B cell (primary cell): ENCODE data around the gene FBXO5. TPM values are rescaled to one million over a fixed set of nuclear protein-coding genes. Genes with fewer than 3 reads are reported as not detected.

Experiments
- ATAC-seq: fragments of 200-7000 bp; cut with Tn5 transposase; one replicate; pipeline ENCODE4 v1.10.0; 2021; ENCODE audit warnings: low read depth, mild to moderate bottlenecking, moderate number of reproducible peaks, moderate library complexity
- CTCF ChIA-PET: fragments of 350-600 bp; sonication (Branson Sonifier 250); formaldehyde crosslinking; loops from one replicate; lab custom pipeline; 2021; ENCODE audit warnings: antibody characterized with exemption, inconsistent platforms; lab: Charles Lee
- POLR2A ChIA-PET: fragments of 350-600 bp; sonication (Branson Sonifier 250); formaldehyde crosslinking; loops from one replicate; lab custom pipeline; 2021; ENCODE audit warnings: antibody characterized with exemption; lab: Charles Lee
- DNase-seq: peaks from one replicate; pipeline ENCODE4 v3.0.0; 2013
- H2AFZ ChIP-seq: 2 replicates; pipeline ENCODE4 v1.6.1; 2012; ENCODE audit warnings: mild to moderate bottlenecking, low read depth, low read length; ENCODE audit not compliant: insufficient read depth, poor library complexity, severe bottlenecking
- H3K27ac ChIP-seq, 2 donors: 1 replicate in 1 of 2; 2 replicates in 1 of 2; pipeline ENCODE4 v1.5.1; 2012 to 2013; ENCODE audit warnings: low read length in 2 of 2, mild to moderate bottlenecking in 2 of 2, moderate library complexity in 1 of 2
- H3K27me3 ChIP-seq, 4 experiments: fragments of 200-600 bp in 1 of 4; sonication (generic) in 1 of 4; replicated peaks in 1 of 4; 1 replicate in 2 of 4; 2 replicates in 2 of 4; pipeline versions ENCODE4 v1.6.1 to v1.7.0; 2013 to 2016; ENCODE audit warnings: low read length in 3 of 4, mild to moderate bottlenecking in 2 of 4, mixed read lengths in 1 of 4, moderate library complexity in 1 of 4; ENCODE audit not compliant: insufficient read depth in 4 of 4, control insufficient read depth in 3 of 4; ENCODE audit errors: control extremely low read depth in 1 of 4
- H3K36me3 ChIP-seq, 2 experiments: replicated peaks in 1 of 2; 1 replicate in 1 of 2; 2 replicates in 1 of 2; pipeline versions ENCODE4 v1.6.1 to v1.7.1; 2013; ENCODE audit warnings: low read length in 1 of 2; ENCODE audit not compliant: insufficient read depth in 2 of 2, control insufficient read depth in 1 of 2; ENCODE audit errors: control extremely low read depth in 1 of 2, extremely low read depth in 1 of 2
- H3K4me1 ChIP-seq, 2 donors: fragments of 200-600 bp in 1 of 2; sonication (generic) in 1 of 2; 1 replicate in 1 of 2; 2 replicates in 1 of 2; pipeline versions ENCODE4 v1.5.1 to v1.6.1; 2013 to 2017; ENCODE audit warnings: low read length in 2 of 2; ENCODE audit not compliant: control insufficient read depth in 2 of 2, insufficient read depth in 2 of 2
- H3K4me2 ChIP-seq: replicated peaks from 2 replicates; pipeline ENCODE3; 2012; ENCODE audit warnings: mild to moderate bottlenecking, low read depth, low read length; ENCODE audit not compliant: poor library complexity, severe bottlenecking
- H3K4me3 ChIP-seq, 5 experiments: fragments of 200-600 bp in 1 of 5; sonication (generic) in 1 of 5; 1 replicate in 3 of 5; 2 replicates in 2 of 5; pipeline versions ENCODE4 v1.5.1 to v1.7.0; 2011 to 2016; ENCODE audit warnings: low read length in 4 of 5, mild to moderate bottlenecking in 4 of 5, low read depth in 2 of 5, control low read depth in 1 of 5, moderate library complexity in 1 of 5; ENCODE audit not compliant: insufficient read depth in 1 of 5; ENCODE audit errors: control extremely low read depth in 1 of 5, extremely low read depth in 1 of 5
- H3K79me2 ChIP-seq: fragments of 200-600 bp; sonication (generic); one replicate; pipeline ENCODE4 v1.6.0; 2016; ENCODE audit warnings: low read length; ENCODE audit not compliant: control insufficient read depth, insufficient read depth
- H3K9ac ChIP-seq: fragments of 200-600 bp; sonication (generic); 2 replicates; pipeline ENCODE4 v1.6.1; 2017; ENCODE audit warnings: mild to moderate bottlenecking, low read length, moderate library complexity
- H3K9me3 ChIP-seq, 3 donors: one replicate each; pipeline versions ENCODE4 v1.6.1 to v1.7.1; 2013; ENCODE audit warnings: low read length in 2 of 3; ENCODE audit not compliant: control insufficient read depth in 2 of 3, insufficient read depth in 1 of 3; ENCODE audit errors: control extremely low read depth in 1 of 3
- H4K20me1 ChIP-seq: 2 replicates; pipeline ENCODE4 v1.6.0; 2012; ENCODE audit warnings: mild to moderate bottlenecking, low read length; ENCODE audit not compliant: insufficient read depth, control insufficient read depth, poor library complexity, severe bottlenecking
- H3K27ac Mint-ChIP-seq: one replicate; pipeline ENCODE4 v1.8.0; 2021; ENCODE audit warnings: mixed read lengths
- H3K27me3 Mint-ChIP-seq: one replicate; pipeline ENCODE4 v1.8.0; 2021; ENCODE audit warnings: mixed read lengths
- H3K4me1 Mint-ChIP-seq: one replicate; pipeline ENCODE4 v1.8.0; 2021; ENCODE audit warnings: mixed read lengths
- H3K4me3 Mint-ChIP-seq: one replicate; pipeline ENCODE4 v1.8.0; 2021; ENCODE audit warnings: mixed read lengths
- H3K9me3 Mint-ChIP-seq: one replicate; pipeline ENCODE4 v1.8.0; 2022; ENCODE audit warnings: mixed read lengths; ENCODE audit not compliant: insufficient read depth
- EZH2 ChIP-seq: IDR thresholded peaks from 2 replicates; pipeline ENCODE4 v1.6.1; 2012; ENCODE audit warnings: borderline replicate concordance, low read depth, mild to moderate bottlenecking, moderate library complexity, low read length; ENCODE audit not compliant: insufficient read depth, poor library complexity, severe bottlenecking
- WGBS: methylation state at CpG from one replicate; pipeline ENCODE4 v1.1.5; 2013; ENCODE audit warnings: missing lambda C conversion rate; ENCODE audit not compliant: insufficient coverage; 5-methylcytosine and 5-hydroxymethylcytosine counted together
- intact Hi-C: fragments of 100-400 bp; cut with micrococcal nuclease; formaldehyde crosslinking; loops from one replicate; pipeline ENCODE4 v1.10.0; 2022
- polyA plus RNA-seq: library from polyadenylated mRNA; depleted of rRNA; stranded (reverse); fragments of >200 nt; gene quantifications from 2 replicates; pipeline ENCODE4 v1.2.3, GENCODE V29; 2012
- total RNA-seq, 2 donors: library from RNA; stranded (reverse); fragments of 120-200 nt in 1 of 2; gene quantifications; 1 replicate in 1 of 2; 2 replicates in 1 of 2; pipeline versions ENCODE4 v1.2.3 to v1.2.4, GENCODE V29; 2013 to 2022
- TF ChIP-seq, protein P1 (sequence below): fragments of 200-600 bp; IDR thresholded peaks from one replicate; pipeline ENCODE4 v1.8.0; 2022; ENCODE audit warnings: antibody characterized with exemption, mild to moderate bottlenecking

Gene FBXO5
- total and polyA plus RNA-seq, 2 donors (not counting 1 experiment from before 2014, with no cell fraction given), result 3.9 to 14.6 TPM

DNA sequence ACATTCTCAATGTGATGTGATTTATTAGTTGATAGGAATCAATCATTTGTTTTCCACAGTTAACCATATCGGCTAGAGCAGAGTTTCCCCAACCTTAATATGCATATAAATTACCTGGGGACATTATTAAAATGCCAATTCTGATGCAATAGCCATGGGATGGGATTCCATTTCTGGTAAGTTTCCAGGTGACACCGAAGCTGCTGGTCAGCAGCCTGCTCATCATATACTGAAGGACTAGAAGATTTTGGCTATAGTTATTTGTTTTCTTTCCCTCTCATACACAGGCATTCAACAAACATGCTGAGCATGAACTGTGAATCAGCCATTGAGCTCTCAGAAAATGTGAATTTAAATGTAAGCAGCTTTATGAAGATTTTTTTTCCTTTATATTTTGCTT, 35.8 kb downstream of the FBXO5 start:
- WGBS, result no CpG with 5 or more reads among the region's 2 CpGs
- no peak overlapping the region for H2AFZ ChIP-seq

DNA sequence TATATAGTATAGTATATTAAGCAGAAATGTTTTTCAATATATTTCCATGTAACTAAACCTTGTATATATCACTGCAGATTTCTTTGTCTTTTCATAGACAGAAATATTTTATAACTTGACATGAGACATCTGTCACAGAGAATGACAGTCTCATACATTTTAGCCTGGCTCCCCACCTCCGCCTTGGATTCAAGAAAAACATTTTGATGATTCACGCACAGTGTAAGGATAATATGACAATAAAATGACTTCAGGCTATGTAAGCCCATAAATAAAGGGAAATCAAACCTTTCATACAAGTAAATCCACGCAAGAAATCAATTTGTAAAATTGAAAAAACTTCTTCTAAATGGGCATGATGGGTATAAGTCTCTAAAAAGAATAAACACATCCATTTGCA, 36.4 kb downstream of the FBXO5 start:
- CTCF ChIA-PET, result interaction anchor here (1.4 kb wide), 2 partner anchors 8 to 10 kb away, joined by 3 to 4 read pairs; no protein-coding TSS in a partner anchor

More for the DNA sequence above, 35.8 kb downstream of the FBXO5 start:
- DNase-seq (no peak), ATAC-seq (no peak)
- POLR2A ChIA-PET, result no interaction called here
- H3K9me3 ChIP-seq, result no peaks in the 10 kb centered on the region
- no peak overlapping the region for H3K4me3 Mint-ChIP-seq
- H3K27ac Mint-ChIP-seq, result no peak overlapping the region
- intact Hi-C loops, result no loop called here
- CTCF ChIA-PET, result interaction anchor here (1.0 to 1.4 kb wide), 3 partner anchors 8 to 78 kb away, joined by 3 to 4 read pairs (median 3); no protein-coding TSS in a partner anchor
- no peaks in the 10 kb centered on the region for H4K20me1 ChIP-seq
- TF ChIP-seq, protein P1, sequence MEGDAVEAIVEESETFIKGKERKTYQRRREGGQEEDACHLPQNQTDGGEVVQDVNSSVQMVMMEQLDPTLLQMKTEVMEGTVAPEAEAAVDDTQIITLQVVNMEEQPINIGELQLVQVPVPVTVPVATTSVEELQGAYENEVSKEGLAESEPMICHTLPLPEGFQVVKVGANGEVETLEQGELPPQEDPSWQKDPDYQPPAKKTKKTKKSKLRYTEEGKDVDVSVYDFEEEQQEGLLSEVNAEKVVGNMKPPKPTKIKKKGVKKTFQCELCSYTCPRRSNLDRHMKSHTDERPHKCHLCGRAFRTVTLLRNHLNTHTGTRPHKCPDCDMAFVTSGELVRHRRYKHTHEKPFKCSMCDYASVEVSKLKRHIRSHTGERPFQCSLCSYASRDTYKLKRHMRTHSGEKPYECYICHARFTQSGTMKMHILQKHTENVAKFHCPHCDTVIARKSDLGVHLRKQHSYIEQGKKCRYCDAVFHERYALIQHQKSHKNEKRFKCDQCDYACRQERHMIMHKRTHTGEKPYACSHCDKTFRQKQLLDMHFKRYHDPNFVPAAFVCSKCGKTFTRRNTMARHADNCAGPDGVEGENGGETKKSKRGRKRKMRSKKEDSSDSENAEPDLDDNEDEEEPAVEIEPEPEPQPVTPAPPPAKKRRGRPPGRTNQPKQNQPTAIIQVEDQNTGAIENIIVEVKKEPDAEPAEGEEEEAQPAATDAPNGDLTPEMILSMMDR, result no peak
- TF ChIP-seq EZH2, result no peak
- H3K4me1 ChIP-seq, result peaks cover 5 to 6% of the 10 kb centered on the region in 2 donors
- no peaks in the 10 kb centered on the region for H3K79me2 ChIP-seq
- H3K4me1 Mint-ChIP-seq, result peaks cover 5% of the 10 kb centered on the region
- no peak overlapping the region for H3K27ac ChIP-seq
- H3K4me3 ChIP-seq, result no peak overlapping the region
- no peak overlapping the region for H3K9ac ChIP-seq
- H3K9me3 Mint-ChIP-seq, result no peaks in the 10 kb centered on the region
- H3K27me3 ChIP-seq, result peaks cover 0 to 4% (median 2%) of the 10 kb centered on the region in 4 experiments
- no peak overlapping the region for H3K4me2 ChIP-seq
- peaks cover 29% of the 10 kb centered on the region for H3K27me3 Mint-ChIP-seq
- H3K36me3 ChIP-seq, result no peaks in the 10 kb centered on the region

More for the DNA sequence above, 36.4 kb downstream of the FBXO5 start:
- Histone ChIP-seq H3K4me2 (no peak overlapping the region), H3K27me3 (peaks cover 0 to 4% (median 2%) of the 10 kb centered on the region in 4 experiments), H4K20me1 (no peaks in the 10 kb centered on the region), H2AFZ (no peak overlapping the region), H3K4me1 (peaks cover 5 to 6% of the 10 kb centered on the region in 2 donors), H3K9ac (no peak overlapping the region), H3K4me3 (no peak overlapping the region), H3K36me3 (no peaks in the 10 kb centered on the region), H3K79me2 (no peaks in the 10 kb centered on the region), H3K27ac (no peak overlapping the region), H3K9me3 (no peaks in the 10 kb centered on the region)
- WGBS, result no CpG with 5 or more reads among the region's 3 CpGs
- ATAC-seq, result no peak
- Mint-ChIP-seq H3K27ac (no peak overlapping the region), H3K4me3 (no peak overlapping the region), H3K27me3 (peaks cover 33% of the 10 kb centered on the region), H3K9me3 (no peaks in the 10 kb centered on the region), H3K4me1 (peaks cover 5% of the 10 kb centered on the region)
- intact Hi-C loops, result no loop called here
- no peak for TF ChIP-seq EZH2
- POLR2A ChIA-PET, result no interaction called here
- DNase-seq, result no peak
